Smooth muscle cell of the umbilical artery (primary cell): Measurements from ENCODE around the gene FLT3. TPM values are rescaled to one million over a fixed set of nuclear protein-coding genes. Genes with fewer than 3 reads are reported as not detected.

Experiments
- total RNA-seq: library from RNA; depleted of rRNA; stranded (reverse); fragments of >200 nt; gene quantifications from 2 replicates; pipeline ENCODE4 v1.2.3, GENCODE V29; 2014

FLT3 gene
- not detected in 2 replicates for total RNA-seq

DNA sequence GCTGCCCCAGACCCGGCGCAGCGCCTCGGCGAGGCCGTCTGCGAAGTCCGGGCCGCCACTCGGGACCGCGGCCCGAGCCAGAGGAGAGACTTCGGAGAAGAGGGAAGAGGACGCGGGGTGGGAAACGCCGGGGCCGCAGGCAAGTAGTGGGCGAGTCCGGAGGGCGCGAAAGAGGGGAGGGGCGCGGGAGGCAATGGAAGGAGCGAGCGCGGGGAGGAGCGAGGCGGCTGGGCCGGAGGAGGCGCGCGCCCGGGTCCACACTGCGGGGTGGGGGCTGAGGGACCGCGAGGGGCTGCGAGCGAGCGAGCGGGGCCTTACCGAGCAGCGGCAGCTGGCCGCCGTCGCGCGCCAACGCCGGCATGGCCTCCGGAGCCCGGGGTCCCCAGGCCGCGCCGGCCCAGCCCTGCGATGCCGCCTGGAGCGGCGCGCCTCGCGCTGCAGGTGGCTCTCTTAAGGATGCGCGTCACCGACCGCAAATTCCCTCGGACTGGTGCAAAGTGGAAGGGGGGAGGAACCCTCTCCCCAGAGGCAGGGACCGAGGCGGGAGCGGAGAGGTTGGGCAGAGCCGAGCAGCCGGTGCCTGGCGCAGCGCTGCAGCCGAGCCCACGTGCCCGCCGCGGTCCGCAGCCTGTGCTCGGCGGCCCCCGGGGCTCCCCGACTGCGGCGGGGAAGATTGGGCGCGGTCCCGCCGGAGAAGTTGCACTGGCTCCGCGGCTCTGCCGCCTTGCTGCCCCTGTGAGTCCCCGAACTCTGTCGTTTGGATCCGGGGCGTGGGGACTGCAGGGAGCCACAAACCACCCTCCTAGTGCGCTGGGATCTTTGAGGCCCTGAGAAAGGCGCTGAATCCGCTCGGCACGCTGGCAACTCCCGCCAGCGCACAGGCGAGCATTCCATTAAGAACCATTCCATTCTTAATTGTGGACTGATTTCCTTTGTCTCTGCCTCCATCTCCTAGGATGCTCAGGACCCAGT is at the start of gene FLT3:
TSS of gene FLT3 (minus strand) at position 427 of the 972 bp plus-strand sequence. CDS start at position 361, 66 bp downstream.

DNA sequence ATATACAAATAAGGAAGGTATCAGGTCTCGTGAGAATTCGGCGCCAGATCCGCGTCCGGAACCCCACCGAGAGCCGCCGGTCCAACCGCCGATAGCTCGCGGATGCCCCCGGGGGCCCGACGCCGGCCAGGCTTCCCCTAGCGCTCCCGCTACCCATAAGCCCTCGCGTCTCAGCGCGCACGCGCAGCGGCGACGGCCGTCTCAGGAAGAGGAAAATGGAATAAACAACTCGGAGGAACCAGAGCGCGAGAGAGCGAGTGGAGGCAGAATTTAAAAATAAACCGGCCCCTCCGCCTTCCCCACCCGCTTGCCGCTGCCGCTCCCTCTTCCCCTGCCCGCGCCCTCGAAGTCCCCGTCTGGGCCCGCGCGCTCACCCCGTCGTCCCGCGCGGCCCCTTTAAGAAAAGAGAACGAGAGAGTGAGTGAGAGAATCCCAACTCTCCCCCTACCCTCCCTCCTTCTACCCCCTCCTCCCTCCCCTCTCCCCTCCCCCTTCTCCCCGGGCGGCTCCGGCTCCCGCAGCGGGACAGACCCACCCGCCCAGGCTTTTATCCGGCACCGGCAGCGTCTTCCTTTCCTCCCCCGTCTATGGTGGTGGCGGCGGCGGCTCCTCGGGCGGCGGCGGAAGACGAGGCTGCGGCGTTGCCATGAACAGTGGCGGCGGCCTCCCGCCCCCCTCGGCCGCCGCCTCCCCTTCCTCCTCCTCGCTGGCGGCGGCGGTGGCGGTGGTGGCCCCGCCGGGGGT is 37.8 kb upstream of the FLT3 start, which contains the start of gene PAN3:
TSS of gene PAN3 (plus strand) at position 534 of the 744 bp plus-strand sequence. CDS start at position 647, 113 bp downstream.

DNA sequence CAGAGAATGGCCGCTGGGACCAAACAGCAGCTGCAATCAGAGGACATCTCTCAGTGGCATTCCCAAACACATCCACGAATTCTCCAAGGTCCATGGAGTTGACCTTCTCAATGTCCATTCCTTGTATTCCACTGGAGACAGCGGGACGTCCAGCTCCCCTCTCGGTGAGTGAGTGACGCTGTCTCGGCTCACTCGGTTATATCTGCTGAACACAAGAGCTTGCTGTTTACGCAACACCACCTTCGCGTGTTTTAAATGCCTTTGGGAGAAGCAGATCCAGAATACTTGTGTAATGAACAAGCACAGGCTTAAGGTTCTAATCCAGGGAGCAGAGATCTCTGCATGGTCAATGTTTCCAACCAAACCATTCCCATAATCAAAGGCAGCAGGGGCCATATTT is 111.9 kb downstream of the FLT3 start, which contains the start of gene URAD:
TSS of gene URAD (minus strand) at position 174 of the 400 bp plus-strand sequence. CDS start at position 118, 56 bp downstream.

DNA sequence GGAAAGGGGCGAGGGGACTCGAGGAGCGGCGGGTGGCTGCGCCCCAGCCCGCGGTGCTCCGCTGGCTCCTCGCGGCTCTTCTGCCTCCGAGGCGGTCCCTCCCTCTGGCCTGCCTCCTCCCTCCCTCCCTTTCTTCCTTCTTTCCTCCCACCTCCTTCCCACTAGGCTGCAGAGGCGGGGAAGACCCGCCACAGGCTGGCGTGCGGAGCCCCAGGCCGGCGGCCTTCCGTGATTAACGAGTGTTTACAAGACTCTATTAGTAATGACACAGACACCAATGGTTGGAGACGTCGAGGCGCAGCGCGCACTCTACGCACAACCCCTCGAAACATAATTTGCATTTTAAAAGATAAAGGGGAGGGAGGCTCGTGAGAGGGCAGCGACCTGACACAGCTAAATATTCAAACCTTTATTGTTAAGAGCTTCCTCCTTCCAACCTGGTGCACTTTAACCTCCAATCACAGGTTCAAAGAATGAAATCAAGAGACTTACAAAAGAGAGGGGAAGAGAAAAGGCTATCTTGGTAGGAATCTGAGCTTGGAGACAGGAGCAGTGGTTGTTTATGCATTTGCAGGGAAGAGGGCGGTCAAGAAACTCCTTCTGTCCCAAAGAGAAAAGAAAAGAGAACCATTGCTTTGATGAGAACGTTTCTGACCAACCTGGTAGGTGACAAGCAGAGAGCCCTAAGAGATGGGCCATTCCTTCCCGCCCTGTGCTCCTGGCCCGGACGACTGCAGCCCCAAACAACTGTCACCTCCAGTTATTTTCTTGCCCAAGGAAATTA is 131.1 kb downstream of the FLT3 start, which contains the start of gene CDX2:
TSS of gene CDX2 (minus strand) at position 234 of the 784 bp plus-strand sequence. CDS start 309 bp downstream, outside the sequence.

Other genes with a start within 250 kb of the FLT3 start
- not detected in 2 replicates for gene PDX1, start 180.6 kb downstream of the FLT3 start, total RNA-seq
- gene CDX2, start 131.3 kb downstream of the FLT3 start, total RNA-seq, result not detected in 2 replicates
- not detected in 2 replicates for gene URAD, start 111.9 kb downstream of the FLT3 start, total RNA-seq
- gene PAN3, start 38.0 kb upstream of the FLT3 start, total RNA-seq, result 12.8 and 18.5 TPM in 2 replicates